Upper lobe of left lung (tissue), 4 donors: ENCODE results near the gene LPA.

Experiments used
- POLR2A ChIP-seq, 4 donors: fragments of 450-650 bp; IDR thresholded peaks; one replicate each; pipeline ENCODE4 v1.5.1; 2016 to 2017; ENCODE audit warnings: antibody characterized with exemption in 4 of 4, mild to moderate bottlenecking in 2 of 4
- POLR2AphosphoS5 ChIP-seq, 2 donors: sonication (generic); formaldehyde crosslinking; IDR thresholded peaks; one replicate each; pipeline ENCODE4 v1.5.1; 2017; ENCODE audit warnings: antibody characterized with exemption in 2 of 2
- TF ChIP-seq, protein P1 (sequence below), 6 experiments: fragments of 450-650 bp in 4 of 6; fragments of 200-600 bp in 2 of 6; sonication (generic) in 2 of 6; IDR thresholded peaks; one replicate each; pipeline ENCODE4 v1.5.1; 2016 to 2019; ENCODE audit warnings: antibody characterized with exemption in 6 of 6

DNA sequence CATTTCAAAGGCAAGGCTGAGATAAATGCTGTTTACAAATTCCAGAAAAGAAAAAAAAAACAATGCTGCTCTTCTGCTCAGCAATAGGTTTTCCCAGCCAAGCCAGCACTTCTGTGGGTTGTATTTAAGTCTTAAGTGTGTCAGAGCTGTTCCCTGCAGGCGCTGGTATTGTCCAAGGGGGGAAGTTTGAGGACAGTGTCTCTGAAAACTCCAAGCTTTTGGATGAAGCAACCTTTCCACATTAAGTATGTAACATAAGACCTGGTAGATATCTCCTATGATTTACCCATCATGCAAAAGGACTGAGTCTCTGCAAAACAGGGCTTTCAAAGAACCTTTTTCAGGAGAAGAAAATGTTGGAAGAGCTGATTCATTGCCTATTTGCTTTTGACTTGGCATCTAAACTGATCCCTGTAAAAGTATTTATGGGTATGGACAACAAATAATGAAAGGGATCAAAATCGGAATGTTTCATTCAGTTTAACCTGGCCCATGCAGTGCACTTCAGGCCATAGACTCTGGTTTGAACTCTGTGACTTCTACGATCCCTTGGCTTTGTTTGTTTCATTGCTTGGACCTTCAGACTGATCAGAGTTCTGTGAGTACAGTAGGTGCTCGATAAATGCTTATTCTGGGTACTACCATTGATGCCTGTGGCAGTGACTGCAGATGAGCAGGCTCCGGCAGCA is 21.8 kb upstream of the LPA start:
- TF ChIP-seq POLR2A (IDR thresholded peaks at IDR 0.05) (no peak), POLR2AphosphoS5 (IDR thresholded peaks at IDR 0.05) (no peak)
- TF ChIP-seq, protein P1, sequence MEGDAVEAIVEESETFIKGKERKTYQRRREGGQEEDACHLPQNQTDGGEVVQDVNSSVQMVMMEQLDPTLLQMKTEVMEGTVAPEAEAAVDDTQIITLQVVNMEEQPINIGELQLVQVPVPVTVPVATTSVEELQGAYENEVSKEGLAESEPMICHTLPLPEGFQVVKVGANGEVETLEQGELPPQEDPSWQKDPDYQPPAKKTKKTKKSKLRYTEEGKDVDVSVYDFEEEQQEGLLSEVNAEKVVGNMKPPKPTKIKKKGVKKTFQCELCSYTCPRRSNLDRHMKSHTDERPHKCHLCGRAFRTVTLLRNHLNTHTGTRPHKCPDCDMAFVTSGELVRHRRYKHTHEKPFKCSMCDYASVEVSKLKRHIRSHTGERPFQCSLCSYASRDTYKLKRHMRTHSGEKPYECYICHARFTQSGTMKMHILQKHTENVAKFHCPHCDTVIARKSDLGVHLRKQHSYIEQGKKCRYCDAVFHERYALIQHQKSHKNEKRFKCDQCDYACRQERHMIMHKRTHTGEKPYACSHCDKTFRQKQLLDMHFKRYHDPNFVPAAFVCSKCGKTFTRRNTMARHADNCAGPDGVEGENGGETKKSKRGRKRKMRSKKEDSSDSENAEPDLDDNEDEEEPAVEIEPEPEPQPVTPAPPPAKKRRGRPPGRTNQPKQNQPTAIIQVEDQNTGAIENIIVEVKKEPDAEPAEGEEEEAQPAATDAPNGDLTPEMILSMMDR (IDR thresholded peaks at IDR 0.05), result no peak
